HepG2 (cell line): ENCODE results near the gene ASTN2. TPM values are rescaled to one million over a fixed set of nuclear protein-coding genes. Genes with fewer than 3 reads are reported as not detected.

Source experiments
- ATAC-seq: fragments of 200-7000 bp; cut with Tn5 transposase; 3 replicates; pipeline ENCODE4 v1.9.1; 2020; ENCODE audit warnings: mild to moderate bottlenecking, moderate library complexity
- BruUV-seq: library from RNA; stranded (reverse); fragments of 400-500 nt; replicated peaks from 2 replicates; lab custom pipeline; 2021; lab: Mats Ljungman, UMichigan
- CTCF ChIA-PET: fragments of 300-600 bp; formaldehyde crosslinking; extraction: SDS; loops from one replicate; lab custom pipeline; 2021; ENCODE audit warnings: low total read pairs, inconsistent platforms, low intra/inter-chr PET ratio; lab: Yijun Ruan, JAX
- POLR2A ChIA-PET: fragments of 350-600 bp; sonication (Branson Sonifier 250); formaldehyde crosslinking; loops from one replicate; lab custom pipeline; 2020; ENCODE audit warnings: antibody characterized with exemption, inconsistent platforms; lab: Yijun Ruan, JAX
- DNase-seq: peaks from one replicate; pipeline ENCODE4 v3.0.0-alpha.2; 2015; ENCODE audit warnings: low spot score
- FAIRE-seq: peaks from 3 replicates; lab custom pipeline; 2011; peaks lifted over from hg19 to GRCh38; lab: Jason Lieb, UNC
- H2AFZ ChIP-seq: one replicate; pipeline ENCODE4 v1.6.1; 2011; ENCODE audit warnings: low read length, inconsistent platforms
- H3K27ac ChIP-seq: fragments of 300-600 bp; 3 replicates; pipeline ENCODE4 v1.8.0; 2011; ENCODE audit warnings: mixed run types, mild to moderate bottlenecking, mixed read lengths, low read length, inconsistent platforms; ENCODE audit not compliant: insufficient read depth; ENCODE audit errors: extremely low read length
- H3K27me3 ChIP-seq, 2 experiments: fragments of 200-600 bp in 1 of 2; 2 replicates in 1 of 2; 3 replicates in 1 of 2; pipeline versions ENCODE4 v1.6.0 to v1.8.0; 2011; ENCODE audit warnings: low read length in 2 of 2, mild to moderate bottlenecking in 2 of 2, moderate library complexity in 2 of 2, inconsistent platforms in 1 of 2; ENCODE audit not compliant: insufficient read depth in 2 of 2, control insufficient read depth in 1 of 2
- H3K36me3 ChIP-seq, 2 experiments: fragments of 200-600 bp in 1 of 2; replicated peaks in 1 of 2; 2 replicates in 1 of 2; 3 replicates in 1 of 2; pipeline versions ENCODE4 v1.5.1 to v1.8.0; 2011; ENCODE audit warnings: low read length in 2 of 2, inconsistent platforms in 1 of 2; ENCODE audit not compliant: insufficient read depth in 2 of 2, control insufficient read depth in 1 of 2
- H3K4me1 ChIP-seq: 2 replicates; pipeline ENCODE4 v1.5.1; 2012; ENCODE audit warnings: low read length, inconsistent platforms; ENCODE audit not compliant: insufficient read depth
- H3K4me2 ChIP-seq: 2 replicates; pipeline ENCODE4 v1.6.0; 2011; ENCODE audit warnings: low read depth, low read length, inconsistent platforms
- H3K4me3 ChIP-seq, 3 experiments: fragments of 200-600 bp in 1 of 3; sonication (generic), shearing (Covaris generic) in 1 of 3; replicated peaks in 1 of 3; 2 replicates each; pipeline ENCODE4 v1.5.1; 2011 to 2016; ENCODE audit warnings: low read length in 3 of 3, inconsistent platforms in 2 of 3, low read depth in 2 of 3, mild to moderate bottlenecking in 2 of 3, control low read depth in 1 of 3, mixed read lengths in 1 of 3; ENCODE audit not compliant: insufficient read depth in 1 of 3
- H3K79me2 ChIP-seq: one replicate; pipeline ENCODE4 v1.6.1; 2011; ENCODE audit warnings: low read length, inconsistent platforms; ENCODE audit not compliant: insufficient read depth
- H3K9ac ChIP-seq: 2 replicates; pipeline ENCODE4 v1.6.0; 2011; ENCODE audit warnings: mild to moderate bottlenecking, low read depth, low read length, inconsistent platforms; ENCODE audit not compliant: insufficient read depth
- H3K9me3 ChIP-seq: 2 replicates; pipeline ENCODE4 v1.5.1; 2012; ENCODE audit warnings: mild to moderate bottlenecking, low read length
- H4K20me1 ChIP-seq: 2 replicates; pipeline ENCODE4 v1.6.0; 2011; ENCODE audit warnings: inconsistent platforms, mild to moderate bottlenecking, low read length, moderate library complexity; ENCODE audit not compliant: insufficient read depth
- AGO2 ChIP-seq: fragments of 200-400 bp; formaldehyde crosslinking; optimal IDR thresholded peaks from 2 replicates; pipeline ENCODE3; 2017; ENCODE audit warnings: mild to moderate bottlenecking, low read depth, low read length, moderate library complexity
- EEA1 ChIP-seq: sonication (generic); formaldehyde crosslinking; IDR thresholded peaks from 2 replicates; pipeline ENCODE4 v1.5.1; 2020; ENCODE audit warnings: mild to moderate bottlenecking, missing genetic modification reagents, borderline replicate concordance
- KLF12 ChIP-seq: sonication (generic); formaldehyde crosslinking; IDR thresholded peaks from 2 replicates; pipeline ENCODE4 v1.4.0; 2020; ENCODE audit warnings: missing genetic modification reagents, borderline replicate concordance
- NFATC3 ChIP-seq: sonication (generic); formaldehyde crosslinking; IDR thresholded peaks from 2 replicates; pipeline ENCODE4 v1.5.1; 2020; ENCODE audit warnings: mild to moderate bottlenecking, missing genetic modification reagents
- SMAD9 ChIP-seq: sonication (generic); formaldehyde crosslinking; IDR thresholded peaks from 2 replicates; pipeline ENCODE4 v1.5.1; 2020; ENCODE audit warnings: mild to moderate bottlenecking, missing genetic modification reagents
- TOE1 ChIP-seq: sonication (generic); formaldehyde crosslinking; IDR thresholded peaks from 2 replicates; pipeline ENCODE4 v1.4.0; 2020; ENCODE audit warnings: mild to moderate bottlenecking, missing genetic modification reagents
- ZBED4 ChIP-seq: sonication (generic); formaldehyde crosslinking; IDR thresholded peaks from 2 replicates; pipeline ENCODE4 v1.4.0; 2020; ENCODE audit warnings: missing genetic modification reagents, borderline replicate concordance
- ZBTB25 ChIP-seq: IDR thresholded peaks from 2 replicates; pipeline ENCODE4 v1.6.1; 2018; ENCODE audit warnings: missing genetic modification reagents
- ZHX1 ChIP-seq: sonication (generic); formaldehyde crosslinking; IDR thresholded peaks from 2 replicates; pipeline ENCODE4 v1.8.1; 2022; ENCODE audit warnings: low read depth, mild to moderate bottlenecking, missing genetic modification reagents
- ZNF33B ChIP-seq: sonication (generic); formaldehyde crosslinking; IDR thresholded peaks from 2 replicates; pipeline ENCODE4 v1.5.1; 2020; ENCODE audit warnings: mild to moderate bottlenecking, missing genetic modification reagents
- ZNF563 ChIP-seq: sonication (generic); formaldehyde crosslinking; IDR thresholded peaks from 2 replicates; pipeline ENCODE4 v1.8.0; 2022; ENCODE audit warnings: mild to moderate bottlenecking, moderate library complexity, missing genetic modification reagents
- ZNF576 ChIP-seq: sonication (generic); formaldehyde crosslinking; IDR thresholded peaks from 2 replicates; pipeline ENCODE4 v1.4.0; 2020; ENCODE audit warnings: mild to moderate bottlenecking, missing genetic modification reagents
- ZNF703 ChIP-seq: sonication (generic); formaldehyde crosslinking; IDR thresholded peaks from 2 replicates; pipeline ENCODE4 v1.5.1; 2020; ENCODE audit warnings: missing genetic modification reagents, mild to moderate bottlenecking, moderate library complexity, borderline replicate concordance
- WGBS: methylation state at CpG from one replicate; pipeline ENCODE4 v1.1.6; 2017; ENCODE audit warnings: low lambda C conversion rate; 5-methylcytosine and 5-hydroxymethylcytosine counted together
- in situ Hi-C: cut with HindIII; loops from 2 replicates; pipeline ENCODE4 v1.10.0; 2017; ENCODE audit warnings: low pct_unique_long_range_greater_than_20kb; ENCODE audit not compliant: extremely low pct_ligation_motif_present
- intact Hi-C: fragments of 100-400 bp; cut with micrococcal nuclease; formaldehyde crosslinking; loops from one replicate; pipeline ENCODE4 v1.10.0; 2022; ENCODE audit not compliant: unreplicated experiment
- polyA plus RNA-seq, 8 experiments: library from polyadenylated mRNA; depleted of rRNA in 3 of 8; stranded (reverse) in 7 of 8; unstranded in 1 of 8; fragments of >200 nt; fragmentation: Illumina TruSeq in 4 of 8; extraction: Trizol in 4 of 8; gene quantifications; 2 replicates each; pipeline versions ENCODE4 v1.2.1 to v1.2.3, GENCODE V29; 2011 to 2016; ENCODE audit warnings: low read depth in 4 of 8, missing spikeins in 1 of 8, mixed read lengths in 1 of 8; ENCODE audit not compliant: insufficient read depth in 1 of 8
- total RNA-seq, 5 experiments: library from RNA; depleted of rRNA; stranded (reverse); fragments of >200 nt; fragmentation: Illumina TruSeq; extraction: Trizol; gene quantifications; 2 replicates each; pipeline ENCODE4 v1.2.3, GENCODE V29; 2016; ENCODE audit warnings: low read depth in 1 of 5

The ASTN2 gene
- total and polyA plus RNA-seq, 2 of the 13 experiments (the other 11 are each of a cell fraction or from before 2014, with no cell fraction given) = 5.2 to 13.5 TPM

GRCh38 chr9:116718111-116718510 lies 696.7 kb downstream of the ASTN2 start:
- Histone ChIP-seq H3K4me1 (no peaks in the 10 kb centered on the region), H3K27ac (no peak overlapping the region), H3K79me2 (no peaks in the 10 kb centered on the region), H3K4me2 (no peak overlapping the region), H3K4me3 (no peak overlapping the region), H3K27me3 (no peaks in the 10 kb centered on the region), H3K9ac (no peak overlapping the region), H4K20me1 (no peaks in the 10 kb centered on the region), H2AFZ (no peak overlapping the region), H3K36me3 (no peaks in the 10 kb centered on the region), H3K9me3 (no peaks in the 10 kb centered on the region)
- BruUV-seq = no TSS peak
- POLR2A ChIA-PET = no interaction called here
- WGBS = 53% methylated on average over 4 of the region's 4 CpGs
- in situ Hi-C loops = no loop called here
- DNase-seq (no peak), ATAC-seq (no peak), FAIRE-seq (no peak)
- intact Hi-C loops = no loop called here
- CTCF ChIA-PET = no interaction called here
- TF ChIP-seq ZHX1 (CRISPR knock-in tag) (no peak), ZNF576 (no peak), TOE1 (CRISPR knock-in tag) (no peak), ZNF33B (CRISPR knock-in tag) (no peak), NFATC3 (CRISPR knock-in tag) (no peak), KLF12 (CRISPR knock-in tag) (no peak), EEA1 (CRISPR knock-in tag) (no peak), SMAD9 (CRISPR knock-in tag) (no peak), ZNF563 (CRISPR knock-in tag) (no peak), ZNF703 (CRISPR knock-in tag) (no peak), ZBTB25 (no peak), AGO2 (no peak), ZBED4 (CRISPR knock-in tag) (no peak)
